Spleen (tissue), 11 donors: Measurements from ENCODE around the gene PCDHGC3. TPM values are rescaled to one million over a fixed set of nuclear protein-coding genes. Genes with fewer than 3 reads are reported as not detected.

Experiments
- DNase-seq: peaks from one replicate; pipeline ENCODE4 v3.0.0-alpha.2; 2020
- H3K27ac ChIP-seq, 8 donors: fragments of 200-600 bp; sonication (generic) in 7 of 8; 1 replicate in 4 of 8; 2 replicates in 4 of 8; pipeline versions ENCODE4 v1.5.0 to v1.8.0; 2016 to 2021; ENCODE audit warnings: inconsistent platforms in 4 of 8, mild to moderate bottlenecking in 4 of 8, moderate library complexity in 1 of 8
- H3K27me3 ChIP-seq, 7 donors: fragments of 200-600 bp; sonication (generic) in 6 of 7; replicated peaks in 1 of 7; 1 replicate in 4 of 7; 2 replicates in 3 of 7; pipeline versions ENCODE4 v1.5.0 to v1.8.0; 2016 to 2021; ENCODE audit warnings: inconsistent platforms in 3 of 7, mild to moderate bottlenecking in 1 of 7
- H3K36me3 ChIP-seq, 6 donors: fragments of 200-600 bp; sonication (generic) in 5 of 6; 1 replicate in 4 of 6; 2 replicates in 2 of 6; pipeline versions ENCODE4 v1.5.0 to v1.8.0; 2016 to 2021; ENCODE audit warnings: inconsistent platforms in 2 of 6
- H3K4me1 ChIP-seq, 6 donors: fragments of 200-600 bp; sonication (generic) in 5 of 6; 1 replicate in 3 of 6; 2 replicates in 3 of 6; pipeline versions ENCODE4 v1.5.0 to v1.8.0; 2016 to 2021; ENCODE audit warnings: inconsistent platforms in 3 of 6
- H3K4me3 ChIP-seq, 8 donors: fragments of 200-600 bp; sonication (generic) in 7 of 8; 1 replicate in 4 of 8; 2 replicates in 4 of 8; pipeline versions ENCODE4 v1.5.0 to v1.8.0; 2016 to 2021; ENCODE audit warnings: inconsistent platforms in 4 of 8, mild to moderate bottlenecking in 4 of 8, moderate library complexity in 2 of 8
- H3K9me3 ChIP-seq, 8 donors: fragments of 200-600 bp; sonication (generic) in 7 of 8; 1 replicate in 4 of 8; 2 replicates in 4 of 8; pipeline versions ENCODE4 v1.5.0 to v1.8.0; 2016 to 2021; ENCODE audit warnings: inconsistent platforms in 4 of 8
- POLR2A ChIP-seq, 3 donors: fragments of 450-650 bp; IDR thresholded peaks; one replicate each; pipeline ENCODE4 v1.5.1; 2017; ENCODE audit warnings: antibody characterized with exemption in 3 of 3, mild to moderate bottlenecking in 1 of 3
- POLR2AphosphoS5 ChIP-seq, 3 donors: sonication (generic); formaldehyde crosslinking; IDR thresholded peaks; one replicate each; pipeline ENCODE4 v1.5.1; 2017; ENCODE audit warnings: antibody characterized with exemption in 3 of 3
- whole genome bisulfite sequencing, 5 donors: extraction: QIAGEN DNeasy Blood & Tissue Kit in 3 of 5; methylation state at CpG; one replicate each; pipeline versions ENCODE4 v1.1.5 to v1.1.7; 2013 to 2018; 5-methylcytosine and 5-hydroxymethylcytosine counted together
- intact Hi-C: fragments of 100-400 bp; cut with DNase I; formaldehyde crosslinking; loops from one replicate; pipeline ENCODE4 v1.15.0; 2023; ENCODE audit warnings: low total_unique reads
- polyA plus RNA-seq, 3 donors: library from polyadenylated mRNA; stranded (reverse); fragments of 200-250 nt; gene quantifications; one replicate each; pipeline ENCODE4 v1.2.1, GENCODE V29; 2013
- total RNA-seq, 7 donors: library from RNA; depleted of rRNA in 3 of 7; stranded (reverse); fragments of >200 nt in 3 of 7; fragmentation: NEBNext Ultra II Directional in 4 of 7; extraction: Animal tissue kit (Norgen Biotek cat#: 25700) in 4 of 7; gene quantifications; one replicate each; pipeline versions ENCODE4 v1.1.0 to v1.2.1, GENCODE V29; 2016 to 2021
- TF ChIP-seq, protein P1 (sequence below), 11 experiments: fragments of 200-600 bp in 7 of 11; fragments of 450-650 bp in 4 of 11; sonication (generic) in 4 of 11; IDR thresholded peaks in 8 of 11; conservative IDR thresholded peaks in 3 of 11; 1 replicate in 7 of 11; 2 replicates in 4 of 11; pipeline versions ENCODE4 v1.4.0 to v1.8.0; 2016 to 2021; ENCODE audit warnings: antibody characterized with exemption in 11 of 11, inconsistent platforms in 4 of 11, mild to moderate bottlenecking in 1 of 11
- donor health status: healthy with polysubstance abuse.
- donor health status: DM: no; HTN: no; CAD: no; lungs with moderate emphysema.
- donor health status: DM: no; HTN: no; CAD: no.
- donor health status: Bipolar disorder and iron deficiency.
- donor health status: healthy.
- donor health status: DM: no; HTN: no; CAD: no.
- donor health status: DM: yes; HTN: yes; CAD: no.

The PCDHGC3 gene
- total and polyA plus RNA-seq, 10 donors: 7.0 to 26.7 (median 19.2) TPM

GRCh38 chr5:141495453-141495811, 19.7 kb downstream of the PCDHGC3 start:
- 74 to 83% (median 81%) methylated on average over 8 of the region's 8 CpGs for WGBS, 5 donors
- no peaks in the 10 kb centered on the region for H3K9me3 ChIP-seq
- peaks cover 0 to 7% (median 0%) of the 10 kb centered on the region in 6 donors for H3K36me3 ChIP-seq
- H3K27me3 ChIP-seq: peaks cover 0 to 60% (median 14%) of the 10 kb centered on the region in 7 donors
- TF ChIP-seq POLR2AphosphoS5 (IDR thresholded peaks at IDR 0.05) (no peak), POLR2A (IDR thresholded peaks at IDR 0.05) (no peak)
- TF ChIP-seq, protein P1, sequence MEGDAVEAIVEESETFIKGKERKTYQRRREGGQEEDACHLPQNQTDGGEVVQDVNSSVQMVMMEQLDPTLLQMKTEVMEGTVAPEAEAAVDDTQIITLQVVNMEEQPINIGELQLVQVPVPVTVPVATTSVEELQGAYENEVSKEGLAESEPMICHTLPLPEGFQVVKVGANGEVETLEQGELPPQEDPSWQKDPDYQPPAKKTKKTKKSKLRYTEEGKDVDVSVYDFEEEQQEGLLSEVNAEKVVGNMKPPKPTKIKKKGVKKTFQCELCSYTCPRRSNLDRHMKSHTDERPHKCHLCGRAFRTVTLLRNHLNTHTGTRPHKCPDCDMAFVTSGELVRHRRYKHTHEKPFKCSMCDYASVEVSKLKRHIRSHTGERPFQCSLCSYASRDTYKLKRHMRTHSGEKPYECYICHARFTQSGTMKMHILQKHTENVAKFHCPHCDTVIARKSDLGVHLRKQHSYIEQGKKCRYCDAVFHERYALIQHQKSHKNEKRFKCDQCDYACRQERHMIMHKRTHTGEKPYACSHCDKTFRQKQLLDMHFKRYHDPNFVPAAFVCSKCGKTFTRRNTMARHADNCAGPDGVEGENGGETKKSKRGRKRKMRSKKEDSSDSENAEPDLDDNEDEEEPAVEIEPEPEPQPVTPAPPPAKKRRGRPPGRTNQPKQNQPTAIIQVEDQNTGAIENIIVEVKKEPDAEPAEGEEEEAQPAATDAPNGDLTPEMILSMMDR (IDR thresholded peaks at IDR 0.05 in 8 of 11, conservative IDR thresholded peaks at IDR 0.05 in 3 of 11): no peak
- no peak overlapping the region for H3K27ac ChIP-seq
- intact Hi-C loops: no loop called here
- H3K4me1 ChIP-seq: peaks cover 3 to 47% (median 29%) of the 10 kb centered on the region in 6 donors
- DNase-seq: no peak
- H3K4me3 ChIP-seq: no peak overlapping the region

DNA sequence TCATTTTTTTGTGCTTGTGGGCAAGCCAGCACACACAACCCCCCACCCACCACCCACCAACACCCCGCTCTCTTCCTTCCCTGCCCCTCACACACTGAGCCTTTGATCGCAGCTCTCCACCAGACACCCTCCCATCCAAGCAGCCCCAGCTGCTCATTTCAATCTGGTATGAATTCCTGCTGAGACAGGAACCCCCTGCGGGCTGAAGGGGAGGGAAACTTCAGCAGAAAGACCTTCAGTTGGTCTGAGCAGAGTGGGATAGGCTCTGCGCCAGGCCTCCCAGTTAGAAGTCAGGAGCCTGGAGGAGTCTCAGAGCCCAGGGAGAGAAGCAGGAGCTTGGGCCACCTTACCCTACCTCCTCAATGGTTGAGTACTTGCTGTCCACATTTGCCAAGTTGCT, 20.3 kb downstream of the PCDHGC3 start:
- H3K4me3 ChIP-seq: no peak overlapping the region
- peaks cover 0 to 54% (median 14%) of the 10 kb centered on the region in 7 donors for H3K27me3 ChIP-seq
- WGBS, 5 donors: 62 to 83% (median 76%) methylated on average over 4 of the region's 4 CpGs
- no peak overlapping the region for H3K27ac ChIP-seq
- TF ChIP-seq POLR2AphosphoS5 (IDR thresholded peaks at IDR 0.05) (no peak), POLR2A (IDR thresholded peaks at IDR 0.05) (no peak)
- TF ChIP-seq, protein P1 (IDR thresholded peaks at IDR 0.05 in 8 of 11, conservative IDR thresholded peaks at IDR 0.05 in 3 of 11): no peak
- H3K36me3 ChIP-seq: peaks cover 0 to 7% (median 0%) of the 10 kb centered on the region in 6 donors
- intact Hi-C loops: no loop called here
- no peaks in the 10 kb centered on the region for H3K9me3 ChIP-seq
- DNase-seq: no peak
- peaks cover 3 to 45% (median 27%) of the 10 kb centered on the region in 6 donors for H3K4me1 ChIP-seq

DNA sequence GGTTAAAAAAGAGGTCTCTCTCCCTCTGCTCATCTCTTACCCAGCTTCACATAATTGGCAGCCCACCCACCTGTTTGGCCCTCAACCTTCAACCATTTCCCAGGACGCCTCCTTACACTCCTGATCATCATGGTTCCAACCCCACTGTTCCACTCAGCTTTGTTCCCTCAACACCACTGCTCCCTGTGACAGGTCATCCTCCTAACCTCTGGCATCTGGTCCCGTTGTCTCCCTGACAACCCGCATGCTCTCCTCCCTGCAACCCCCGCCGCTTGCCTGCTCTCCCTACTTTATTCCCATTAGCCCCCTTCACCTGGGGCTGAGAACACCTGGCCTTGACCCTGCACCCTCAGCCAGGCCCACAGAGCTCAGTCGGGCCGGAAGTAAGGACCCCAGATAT, 26.0 kb downstream of the PCDHGC3 start:
- H3K4me3 ChIP-seq: no peak overlapping the region
- no peak for DNase-seq
- peaks cover 0 to 3% (median 2%) of the 10 kb centered on the region in 6 donors for H3K4me1 ChIP-seq
- intact Hi-C loops: no loop called here
- peaks cover 0 to 9% (median 0%) of the 10 kb centered on the region in 6 donors for H3K36me3 ChIP-seq
- TF ChIP-seq, protein P1 (IDR thresholded peaks at IDR 0.05 in 8 of 11, conservative IDR thresholded peaks at IDR 0.05 in 3 of 11): no peak
- TF ChIP-seq POLR2A (IDR thresholded peaks at IDR 0.05): no peak
- no peak for TF ChIP-seq POLR2AphosphoS5 (IDR thresholded peaks at IDR 0.05)
- H3K27me3 ChIP-seq: no peaks in the 10 kb centered on the region
- 84 to 90% (median 88%) methylated on average over 7 of the region's 7 CpGs for WGBS, 5 donors
- H3K9me3 ChIP-seq: no peaks in the 10 kb centered on the region
- no peak overlapping the region for H3K27ac ChIP-seq

DNA sequence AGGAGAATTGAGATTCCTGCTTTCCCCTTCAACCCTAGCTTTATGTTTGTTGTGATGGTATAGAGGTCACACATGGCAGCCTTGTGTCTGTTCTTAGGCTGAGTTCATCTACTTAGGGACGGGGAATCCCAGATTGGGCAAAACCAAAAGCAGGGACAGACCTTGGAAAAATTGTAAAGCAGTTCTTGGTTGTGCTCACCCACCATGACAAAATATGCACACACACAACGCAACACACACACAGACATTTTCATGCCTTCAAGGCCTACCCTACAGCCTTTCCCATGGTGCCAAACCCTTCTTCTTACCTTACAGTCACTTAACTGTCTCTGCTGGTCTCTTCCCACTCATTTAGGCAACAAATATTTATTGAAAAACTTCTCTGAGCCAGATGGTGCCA, 27.9 kb downstream of the PCDHGC3 start:
- Histone ChIP-seq H3K27ac (no peak overlapping the region), H3K9me3 (no peaks in the 10 kb centered on the region), H3K36me3 (peaks cover 0 to 9% (median 0%) of the 10 kb centered on the region in 6 donors), H3K4me1 (peaks cover 7 to 22% (median 19%) of the 10 kb centered on the region in 6 donors), H3K27me3 (no peaks in the 10 kb centered on the region), H3K4me3 (no peak overlapping the region)
- WGBS, 5 donors: 77 to 90% (median 89%) methylated on average over 2 of the region's 2 CpGs
- DNase-seq: no peak
- intact Hi-C loops: no loop called here
- TF ChIP-seq, protein P1 (IDR thresholded peaks at IDR 0.05 in 8 of 11, conservative IDR thresholded peaks at IDR 0.05 in 3 of 11): no peak
- TF ChIP-seq POLR2A (IDR thresholded peaks at IDR 0.05): no peak
- TF ChIP-seq POLR2AphosphoS5 (IDR thresholded peaks at IDR 0.05): no peak
